HG03097 (cell line): Measurements from ENCODE around the gene GLOD5.
A peak's percentile ranks its signal among the peaks of the same experiment; 100 is the strongest.
"Not testable (repeated sequence)": the region's sequence is repeated elsewhere in the genome, so short reads cannot be mapped to it uniquely, and the experiment has no call there.

ENCODE experiments used
- ATAC-seq: cut with Tn5 transposase; IDR thresholded peaks from one replicate; pipeline ENCODE4 v1.9.1; 2021; ENCODE audit not compliant: unreplicated experiment, low FRiP score

Gene GLOD5

GRCh38 chrX:48791063-48791820 lies 29.7 kb downstream of the GLOD5 start:
- ATAC-seq, result no peak

- no peak for ATAC-seq
Observed at GRCh38 chrX:48792219-48792618, 30.7 kb downstream of the GLOD5 start.

GRCh38 chrX:48793935-48794334 lies 32.4 kb downstream of the GLOD5 start:
- ATAC-seq, result no peak

GRCh38 chrX:48794340-48794910 lies 32.9 kb downstream of the GLOD5 start:
- no peak for ATAC-seq

GRCh38 chrX:48794911-48795515 lies 33.5 kb downstream of the GLOD5 start:
- no peak for ATAC-seq

GRCh38 chrX:48798318-48798717 lies 36.8 kb downstream of the GLOD5 start:
- no peak for ATAC-seq

GRCh38 chrX:48800574-48801279 lies 39.2 kb downstream of the GLOD5 start:
- no peak for ATAC-seq

- ATAC-seq, result peak; percentile 78
Observed at GRCh38 chrX:48801280-48802088, 39.9 kb downstream of the GLOD5 start, which contains the start of gene HDAC6. Gene HDAC6 (plus strand): TSS chrX:48802067. CDS start chrX:48802693, 626 bp downstream.

GRCh38 chrX:48802089-48802904 lies 40.8 kb downstream of the GLOD5 start:
- peak; percentile 39 for ATAC-seq

GRCh38 chrX:48802905-48803200 lies 41.3 kb downstream of the GLOD5 start:
- no peak for ATAC-seq

GRCh38 chrX:48806081-48806480 lies 44.5 kb downstream of the GLOD5 start:
- ATAC-seq, result no peak

- ATAC-seq, result no peak
Observed at GRCh38 chrX:48813644-48814043, 52.1 kb downstream of the GLOD5 start.

GRCh38 chrX:48814722-48815121 lies 53.2 kb downstream of the GLOD5 start:
- no peak for ATAC-seq

- no peak for ATAC-seq
Observed at GRCh38 chrX:48815266-48815665, 53.7 kb downstream of the GLOD5 start.

- no peak for ATAC-seq
Observed at GRCh38 chrX:48816014-48816810, 54.7 kb downstream of the GLOD5 start.

- no peak for ATAC-seq
Observed at GRCh38 chrX:48818098-48818497, 56.6 kb downstream of the GLOD5 start.

- no peak for ATAC-seq
Observed at GRCh38 chrX:48818866-48819265, 57.3 kb downstream of the GLOD5 start.

- not testable (repeated sequence) for ATAC-seq
Observed at GRCh38 chrX:48819394-48819793, 57.8 kb downstream of the GLOD5 start.

- no peak for ATAC-seq
Observed at GRCh38 chrX:48823053-48823452, 61.5 kb downstream of the GLOD5 start.
